Neural progenitor cell (in vitro differentiated cells): ENCODE data around the gene LRRTM4.

Source experiments
- CTCF ChIP-seq: fragments of 200-600 bp; sonication (generic); IDR thresholded peaks from 2 replicates; pipeline ENCODE4 v1.5.1; 2017; ENCODE audit warnings: antibody characterized with exemption, mild to moderate bottlenecking
- EZH2 ChIP-seq: fragments of 200-600 bp; sonication (generic); IDR thresholded peaks from 2 replicates; pipeline ENCODE4 v1.6.1; 2017; ENCODE audit warnings: antibody characterized with exemption, mild to moderate bottlenecking, moderate library complexity

GRCh38 chr2:77284353-77284752, 237.8 kb downstream of the LRRTM4 start:
- TF ChIP-seq CTCF (no peak), EZH2 (no peak)
